GM12874 (cell line): Measurements from ENCODE around the gene AKR7A2.

Source experiments
- TF ChIP-seq, protein P1 (sequence below): IDR thresholded peaks from 2 replicates; pipeline ENCODE4 v1.5.1; 2011; ENCODE audit warnings: low read depth, mild to moderate bottlenecking, control low read depth, low read length, moderate library complexity; ENCODE audit not compliant: insufficient read depth

The AKR7A2 gene

GRCh38 chr1:19329188-19329587, 17.2 kb upstream of the AKR7A2 start:
- TF ChIP-seq, protein P1, sequence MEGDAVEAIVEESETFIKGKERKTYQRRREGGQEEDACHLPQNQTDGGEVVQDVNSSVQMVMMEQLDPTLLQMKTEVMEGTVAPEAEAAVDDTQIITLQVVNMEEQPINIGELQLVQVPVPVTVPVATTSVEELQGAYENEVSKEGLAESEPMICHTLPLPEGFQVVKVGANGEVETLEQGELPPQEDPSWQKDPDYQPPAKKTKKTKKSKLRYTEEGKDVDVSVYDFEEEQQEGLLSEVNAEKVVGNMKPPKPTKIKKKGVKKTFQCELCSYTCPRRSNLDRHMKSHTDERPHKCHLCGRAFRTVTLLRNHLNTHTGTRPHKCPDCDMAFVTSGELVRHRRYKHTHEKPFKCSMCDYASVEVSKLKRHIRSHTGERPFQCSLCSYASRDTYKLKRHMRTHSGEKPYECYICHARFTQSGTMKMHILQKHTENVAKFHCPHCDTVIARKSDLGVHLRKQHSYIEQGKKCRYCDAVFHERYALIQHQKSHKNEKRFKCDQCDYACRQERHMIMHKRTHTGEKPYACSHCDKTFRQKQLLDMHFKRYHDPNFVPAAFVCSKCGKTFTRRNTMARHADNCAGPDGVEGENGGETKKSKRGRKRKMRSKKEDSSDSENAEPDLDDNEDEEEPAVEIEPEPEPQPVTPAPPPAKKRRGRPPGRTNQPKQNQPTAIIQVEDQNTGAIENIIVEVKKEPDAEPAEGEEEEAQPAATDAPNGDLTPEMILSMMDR: no peak

DNA sequence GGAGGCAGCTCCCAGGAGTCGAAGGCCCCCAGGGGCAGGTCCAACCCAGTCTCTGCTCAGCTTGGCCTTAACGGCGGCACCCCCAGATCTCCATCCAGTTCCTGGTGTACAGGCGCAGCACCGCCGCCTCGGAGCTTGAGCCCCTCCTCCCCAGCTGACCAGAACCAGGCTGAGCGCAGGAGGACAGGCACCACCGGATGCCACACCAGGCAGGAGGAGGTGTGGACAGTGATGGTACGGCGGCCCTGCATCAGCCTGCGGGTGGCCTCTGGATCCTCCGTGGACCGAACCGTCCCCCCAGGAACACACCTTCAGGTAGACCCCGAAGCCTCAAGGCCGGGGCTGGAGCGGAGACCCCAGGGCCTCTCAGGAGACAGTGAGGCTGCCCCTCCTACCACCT, 16.5 kb upstream of the AKR7A2 start:
- TF ChIP-seq, protein P1: no peak

- TF ChIP-seq, protein P1: no peak
Observed at GRCh38 chr1:19327736-19328135, 15.8 kb upstream of the AKR7A2 start.

DNA sequence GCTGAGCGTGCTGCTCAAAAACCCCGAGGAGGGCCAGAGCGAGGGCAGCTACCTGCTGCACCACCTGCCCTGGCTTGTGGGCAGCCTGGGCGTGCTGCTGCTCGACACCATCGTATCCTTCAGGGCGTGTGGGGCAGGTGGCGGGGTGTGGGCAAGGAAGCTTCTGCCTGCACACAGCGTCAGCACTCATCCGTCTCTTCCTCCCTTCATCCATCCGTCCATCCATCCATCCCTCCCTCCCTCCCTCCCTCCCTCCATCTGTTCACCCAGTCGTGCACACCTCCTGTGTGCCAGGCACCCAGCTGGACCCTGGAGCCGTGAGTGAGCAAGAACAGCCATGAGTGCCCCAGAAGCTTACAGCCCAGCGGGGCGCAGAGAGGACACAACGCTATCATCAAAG, 15.4 kb upstream of the AKR7A2 start:
- TF ChIP-seq, protein P1: no peak

GRCh38 chr1:19326748-19327065, 14.8 kb upstream of the AKR7A2 start:
- TF ChIP-seq, protein P1: no peak

DNA sequence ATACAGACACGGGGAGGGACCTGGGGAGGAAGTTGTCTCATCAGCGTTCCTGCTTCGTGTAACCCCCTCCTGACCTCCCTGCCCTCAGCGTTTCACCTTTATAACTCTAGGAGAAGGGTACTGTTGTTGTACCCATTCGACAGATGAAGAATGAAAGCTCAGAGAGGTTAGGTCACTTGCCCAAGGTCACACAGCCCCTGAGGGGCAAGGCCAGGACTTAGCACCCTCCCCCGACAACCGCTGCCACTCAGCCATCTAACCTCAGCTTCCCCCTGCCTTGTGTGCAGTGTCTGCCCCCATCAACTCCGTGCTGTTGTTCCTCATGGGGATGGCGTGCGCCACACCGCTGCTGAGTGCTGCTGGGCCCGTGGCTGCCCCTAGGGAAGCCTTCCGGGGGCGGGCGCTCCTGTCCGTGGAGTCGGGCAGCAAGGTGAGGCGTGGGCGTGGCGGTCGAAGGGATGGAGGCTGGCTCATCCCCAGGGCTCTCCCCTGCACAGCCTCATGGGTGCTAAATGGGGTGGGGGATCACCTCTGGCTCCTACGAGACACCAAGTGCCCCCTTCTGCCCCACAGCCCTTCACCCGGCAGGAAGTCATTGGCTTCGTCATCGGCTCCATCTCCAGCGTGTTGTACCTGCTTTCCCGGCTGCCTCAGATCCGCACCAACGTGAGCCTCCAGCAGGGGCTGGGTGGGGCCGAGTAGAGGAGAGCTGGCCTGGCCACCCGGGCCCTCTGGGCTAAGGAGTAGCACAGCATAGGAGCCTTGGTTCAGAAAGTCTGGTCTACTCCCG, 14.2 kb upstream of the AKR7A2 start:
- TF ChIP-seq, protein P1: no peak

GRCh38 chr1:19325368-19325957, 13.5 kb upstream of the AKR7A2 start:
- TF ChIP-seq, protein P1: no peak
